Measurements from ENCODE around the gene RFC4.

DNA sequence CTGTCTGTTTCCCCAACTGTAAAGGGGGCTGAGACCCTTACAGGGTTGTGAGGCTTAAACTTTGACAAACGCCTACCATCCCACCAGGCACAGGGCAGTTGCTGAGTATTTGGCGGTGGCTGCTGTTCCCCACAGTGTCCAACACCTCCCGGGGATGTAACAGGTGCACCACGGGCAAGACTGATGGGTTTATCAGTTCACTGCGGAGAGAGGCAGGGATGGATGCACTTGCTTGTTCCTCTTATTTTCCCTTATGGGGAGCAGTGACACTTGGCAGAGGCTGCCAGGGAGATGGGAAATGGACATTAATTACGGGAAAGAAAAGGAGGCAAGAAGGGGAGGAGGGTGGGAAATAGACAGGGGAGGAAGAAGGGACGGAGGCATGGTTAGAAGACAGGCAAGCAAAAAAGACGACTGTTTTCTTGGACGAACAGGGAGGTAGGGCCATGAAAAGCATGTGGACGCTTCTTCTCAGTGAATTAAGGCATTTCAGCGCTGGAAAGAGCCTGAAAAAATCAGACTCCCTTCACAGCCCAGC lies 19.7 kb upstream of the RFC4 start:
- TF ChIP-seq, protein P1, sequence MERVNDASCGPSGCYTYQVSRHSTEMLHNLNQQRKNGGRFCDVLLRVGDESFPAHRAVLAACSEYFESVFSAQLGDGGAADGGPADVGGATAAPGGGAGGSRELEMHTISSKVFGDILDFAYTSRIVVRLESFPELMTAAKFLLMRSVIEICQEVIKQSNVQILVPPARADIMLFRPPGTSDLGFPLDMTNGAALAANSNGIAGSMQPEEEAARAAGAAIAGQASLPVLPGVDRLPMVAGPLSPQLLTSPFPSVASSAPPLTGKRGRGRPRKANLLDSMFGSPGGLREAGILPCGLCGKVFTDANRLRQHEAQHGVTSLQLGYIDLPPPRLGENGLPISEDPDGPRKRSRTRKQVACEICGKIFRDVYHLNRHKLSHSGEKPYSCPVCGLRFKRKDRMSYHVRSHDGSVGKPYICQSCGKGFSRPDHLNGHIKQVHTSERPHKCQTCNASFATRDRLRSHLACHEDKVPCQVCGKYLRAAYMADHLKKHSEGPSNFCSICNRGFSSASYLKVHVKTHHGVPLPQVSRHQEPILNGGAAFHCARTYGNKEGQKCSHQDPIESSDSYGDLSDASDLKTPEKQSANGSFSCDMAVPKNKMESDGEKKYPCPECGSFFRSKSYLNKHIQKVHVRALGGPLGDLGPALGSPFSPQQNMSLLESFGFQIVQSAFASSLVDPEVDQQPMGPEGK (tag by site-specific recombination; IDR thresholded peaks at IDR 0.05) = no peak
- TF ChIP-seq ZNF121 (tag by site-specific recombination; IDR thresholded peaks at IDR 0.05) = no peak
- no peak for TF ChIP-seq ZNF157 (tag by site-specific recombination; IDR thresholded peaks at IDR 0.05)
- no peak for TF ChIP-seq ZNF747 (tag by site-specific recombination; IDR thresholded peaks at IDR 0.05)
- TF ChIP-seq, protein P2, sequence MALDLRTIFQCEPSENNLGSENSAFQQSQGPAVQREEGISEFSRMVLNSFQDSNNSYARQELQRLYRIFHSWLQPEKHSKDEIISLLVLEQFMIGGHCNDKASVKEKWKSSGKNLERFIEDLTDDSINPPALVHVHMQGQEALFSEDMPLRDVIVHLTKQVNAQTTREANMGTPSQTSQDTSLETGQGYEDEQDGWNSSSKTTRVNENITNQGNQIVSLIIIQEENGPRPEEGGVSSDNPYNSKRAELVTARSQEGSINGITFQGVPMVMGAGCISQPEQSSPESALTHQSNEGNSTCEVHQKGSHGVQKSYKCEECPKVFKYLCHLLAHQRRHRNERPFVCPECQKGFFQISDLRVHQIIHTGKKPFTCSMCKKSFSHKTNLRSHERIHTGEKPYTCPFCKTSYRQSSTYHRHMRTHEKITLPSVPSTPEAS (tag by site-specific recombination; IDR thresholded peaks at IDR 0.05) = no peak
- TF ChIP-seq HOXC10 (CRISPR knock-in tag; IDR thresholded peaks at IDR 0.05) = no peak

Measured in HEK293 (cell line).